Activated T-helper 1 cell treated with Interleukin-2 at 50 U/mL for 16 hours (primary cell): ENCODE data around the gene FLVCR2.
"Not testable (repeated sequence)": the region's sequence is repeated elsewhere in the genome, so short reads cannot be mapped to it uniquely, and the experiment has no call there.

Experiments used
- DNase-seq: peaks from one replicate; pipeline ENCODE4 v3.0.0-alpha.2; 2020; ENCODE audit warnings: low read depth

Gene FLVCR2

GRCh38 chr14:75662966-75663365, 84.5 kb downstream of the FLVCR2 start:
- DNase-seq: no peak

GRCh38 chr14:75667099-75667765, 88.8 kb downstream of the FLVCR2 start:
- DNase-seq: no peak

DNA sequence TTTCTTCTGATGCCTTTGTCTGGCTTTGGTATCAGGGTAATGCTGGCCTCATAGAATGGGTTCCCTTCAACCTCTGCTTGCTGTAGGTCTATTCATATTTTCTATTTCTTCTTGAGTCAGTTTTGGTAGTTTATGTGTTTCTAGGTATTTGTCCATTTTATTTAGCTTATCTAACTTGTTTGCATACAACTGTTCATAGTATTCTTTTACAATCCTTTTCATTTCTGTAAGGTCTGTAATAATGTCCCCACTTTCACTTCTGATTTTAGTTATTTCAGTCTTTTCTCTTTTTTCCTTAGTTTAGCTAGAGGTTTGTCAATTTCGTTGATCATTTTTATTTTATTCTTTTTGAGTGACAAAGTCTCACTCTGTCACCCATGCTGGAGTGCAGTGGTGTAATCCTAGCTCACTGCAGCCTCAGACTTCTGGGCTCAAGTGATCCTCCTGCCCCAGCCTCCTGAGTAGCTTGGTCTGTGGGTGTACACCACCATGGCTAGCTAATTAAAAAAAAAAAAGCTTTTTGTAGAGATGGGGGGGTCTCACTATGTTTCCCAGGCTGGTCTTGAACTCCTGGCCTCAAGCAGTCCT, 94.3 kb downstream of the FLVCR2 start:
- DNase-seq: no peak

- DNase-seq: no peak
These were observed 95.1 kb downstream of the FLVCR2 start for GRCh38 chr14:75673345-75674035.

DNA sequence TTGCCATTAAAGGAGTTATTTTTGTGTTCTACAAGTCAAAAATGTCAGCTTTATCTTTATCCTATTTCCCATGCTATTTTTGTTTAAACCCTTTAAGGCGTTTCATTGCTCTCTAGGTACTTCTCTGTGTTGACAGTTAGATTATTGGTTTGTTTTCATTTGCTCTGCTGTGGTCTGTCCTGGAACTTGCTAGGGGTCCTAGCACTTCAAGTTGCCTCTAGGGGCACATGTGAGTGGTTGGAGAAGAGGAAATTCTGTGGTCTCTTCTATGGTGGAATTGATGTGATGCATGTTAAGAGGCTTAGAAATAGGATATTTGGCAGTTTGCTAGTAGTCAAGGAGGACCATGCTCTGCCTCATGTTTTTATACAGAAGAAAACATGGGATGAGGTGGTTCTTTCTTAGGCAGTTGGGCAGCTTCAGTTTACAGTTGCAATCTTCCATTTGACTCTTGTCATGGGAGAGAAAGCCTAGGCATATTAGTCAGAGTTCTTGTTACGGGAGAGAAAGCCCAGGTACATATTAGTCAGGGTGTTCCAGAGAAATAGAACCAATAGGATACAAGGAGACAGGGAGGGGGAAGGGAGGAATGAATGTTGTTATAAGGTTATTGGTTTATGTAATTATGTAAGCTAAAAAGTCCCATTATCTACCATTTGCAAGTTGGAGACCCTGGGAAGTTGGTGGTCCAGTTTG, 97.0 kb downstream of the FLVCR2 start:
- DNase-seq: no peak

DNA sequence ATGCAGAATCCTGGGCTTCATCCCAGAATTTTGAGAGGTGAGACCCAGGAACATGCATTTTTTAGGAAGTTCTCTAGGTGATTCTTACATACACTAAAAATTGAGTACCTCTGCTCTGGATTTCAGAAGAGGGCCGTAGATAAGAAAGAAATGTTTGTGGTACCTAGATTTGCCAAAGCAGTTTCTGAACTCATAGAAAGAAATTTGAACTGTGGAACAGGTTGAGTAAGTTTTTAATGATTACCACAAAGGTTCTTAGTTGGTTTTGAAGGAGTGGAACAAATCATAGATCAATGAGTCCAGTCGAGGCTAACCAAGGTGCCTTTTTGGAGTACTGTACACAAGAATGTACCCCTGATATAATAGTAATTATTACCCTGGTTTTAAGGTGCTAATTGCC, 107.5 kb downstream of the FLVCR2 start:
- DNase-seq: no peak

DNA sequence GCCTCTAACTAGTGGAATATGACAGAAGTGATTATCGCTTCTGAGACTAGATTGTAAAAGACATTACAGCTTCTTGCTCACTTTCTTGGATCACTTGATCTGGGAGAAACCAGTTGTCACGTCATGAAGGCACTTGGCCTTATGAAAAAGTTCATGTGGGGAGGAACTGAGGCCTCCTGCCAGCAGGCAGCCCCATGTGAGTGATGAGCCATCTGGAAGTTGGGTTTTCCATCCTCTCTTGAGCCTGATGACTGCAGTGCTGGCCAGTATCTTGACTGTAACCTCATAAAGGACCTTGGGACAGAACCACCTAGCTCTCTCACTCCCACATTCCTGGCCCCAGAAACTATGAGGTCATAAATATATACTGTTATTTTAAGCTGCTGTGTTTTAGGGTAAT, 110.6 kb downstream of the FLVCR2 start:
- DNase-seq: no peak

GRCh38 chr14:75690010-75690409, 111.6 kb downstream of the FLVCR2 start:
- DNase-seq: no peak

- not testable (repeated sequence) for DNase-seq
These were observed 116.6 kb downstream of the FLVCR2 start for GRCh38 chr14:75695025-75695424.

DNA sequence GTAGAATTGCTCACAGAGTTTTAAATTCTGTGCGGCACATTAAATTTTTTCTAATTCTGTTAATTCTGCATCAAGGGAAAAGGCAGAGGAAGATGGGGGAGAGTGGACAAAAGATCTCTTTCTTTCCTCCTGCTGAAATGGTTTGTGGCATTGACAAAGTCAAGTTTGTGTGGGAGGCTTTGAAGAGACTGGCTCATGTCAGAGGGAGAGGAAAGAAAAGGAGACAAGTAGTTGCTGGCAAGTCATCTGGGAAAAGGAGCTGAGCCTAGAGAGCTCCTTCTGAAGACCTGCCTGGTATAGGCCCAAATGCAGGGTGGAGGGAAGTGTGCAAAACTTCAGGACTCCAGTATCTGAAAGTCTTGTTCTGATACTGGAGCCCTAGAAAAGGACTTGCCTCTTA, 119.0 kb downstream of the FLVCR2 start:
- no peak for DNase-seq
